K562 (cell line): Measurements from ENCODE around the gene AP1G1. TPM values are rescaled to one million over a fixed set of nuclear protein-coding genes. Genes with fewer than 3 reads are reported as not detected.

Experiments used
- ATAC-seq: fragments of 200-7000 bp; cut with Tn5 transposase; 3 replicates; pipeline ENCODE4 v1.9.1; 2020; ENCODE audit warnings: moderate library complexity
- BruUV-seq: library from RNA; stranded (reverse); fragments of 400-500 nt; replicated peaks from 2 replicates; lab custom pipeline; 2021; lab: Mats Ljungman, UMichigan
- CTCF ChIA-PET: fragments of 300-600 bp; formaldehyde crosslinking; extraction: SDS; loops from one replicate; lab custom pipeline; 2021; ENCODE audit warnings: low intra/inter-chr PET ratio; lab: Yijun Ruan, JAX
- POLR2A ChIA-PET: fragments of 300-600, 350-650 bp; sonication (Branson Sonifier 250); formaldehyde crosslinking; extraction: SDS; loops from one replicate; lab custom pipeline; 2021; ENCODE audit warnings: antibody characterized with exemption, inconsistent platforms; lab: Yijun Ruan, JAX
- DNase-seq, 4 experiments: peaks; one replicate each; pipeline versions ENCODE4 v3.0.0 to v3.0.0-alpha.2; 2011 to 2018; ENCODE audit warnings: low spot score in 3 of 4, mixed read lengths in 3 of 4; ENCODE audit errors: extremely low read depth in 1 of 4
- FAIRE-seq: peaks from 2 replicates; lab custom pipeline; 2011; peaks lifted over from hg19 to GRCh38; lab: Jason Lieb, UNC
- H2AFZ ChIP-seq: 2 replicates; pipeline ENCODE4 v1.6.0; 2011; ENCODE audit warnings: low read depth, low read length, control low read depth, inconsistent platforms
- H3K27ac ChIP-seq: fragments of 200-600 bp; 3 replicates; pipeline ENCODE4 v1.8.0; 2011; ENCODE audit warnings: low read depth, mild to moderate bottlenecking, control low read depth, inconsistent platforms, low read length, moderate library complexity, mixed read lengths; ENCODE audit errors: extremely low read depth
- H3K27me3 ChIP-seq, 2 experiments: fragments of 300-600 bp in 1 of 2; 2 replicates in 1 of 2; 3 replicates in 1 of 2; pipeline versions ENCODE4 v1.6.0 to v1.8.0; 2011; ENCODE audit warnings: inconsistent platforms in 2 of 2, low read length in 2 of 2, mild to moderate bottlenecking in 1 of 2, mixed read lengths in 1 of 2, moderate library complexity in 1 of 2; ENCODE audit not compliant: control insufficient read depth in 2 of 2, insufficient read depth in 2 of 2
- H3K36me3 ChIP-seq: fragments of 300-600 bp; 3 replicates; pipeline ENCODE4 v1.8.0; 2011; ENCODE audit warnings: mild to moderate bottlenecking, low read length, inconsistent platforms; ENCODE audit not compliant: control insufficient read depth, insufficient read depth
- H3K4me1 ChIP-seq, 2 experiments: fragments of 200-600 bp in 1 of 2; replicated peaks in 1 of 2; 2 replicates in 1 of 2; 3 replicates in 1 of 2; pipeline versions ENCODE4 v1.5.1 to v1.8.0; 2011; ENCODE audit warnings: inconsistent platforms in 2 of 2, low read length in 2 of 2, mild to moderate bottlenecking in 1 of 2, mixed read lengths in 1 of 2, moderate library complexity in 1 of 2; ENCODE audit not compliant: control insufficient read depth in 2 of 2, insufficient read depth in 2 of 2
- H3K4me2 ChIP-seq: 2 replicates; pipeline ENCODE4 v1.6.1; 2011; ENCODE audit warnings: low read length, control low read depth, inconsistent platforms, mixed read lengths; ENCODE audit not compliant: insufficient read depth
- H3K4me3 ChIP-seq: fragments of 200-600 bp; sonication (generic), shearing (Covaris generic); 2 replicates; pipeline ENCODE4 v1.5.1; 2016; ENCODE audit warnings: control low read depth, inconsistent platforms
- H3K79me2 ChIP-seq: fragments of 200-600 bp; 3 replicates; pipeline ENCODE4 v1.8.0; 2011; ENCODE audit warnings: low read length, inconsistent platforms; ENCODE audit not compliant: control insufficient read depth, insufficient read depth
- H3K9ac ChIP-seq, 2 experiments: 2 replicates each; pipeline versions ENCODE4 v1.6.0 to v1.6.1; 2011; ENCODE audit warnings: low read depth in 2 of 2, low read length in 2 of 2, control low read depth in 1 of 2, inconsistent platforms in 1 of 2, mild to moderate bottlenecking in 1 of 2, mixed read lengths in 1 of 2; ENCODE audit not compliant: insufficient read depth in 1 of 2
- H3K9me1 ChIP-seq: one replicate; pipeline ENCODE4 v1.6.0; 2011; ENCODE audit warnings: inconsistent platforms, mild to moderate bottlenecking, low read length, moderate library complexity; ENCODE audit not compliant: control insufficient read depth, insufficient read depth
- H3K9me3 ChIP-seq: replicated peaks from 2 replicates; pipeline ENCODE4 v1.5.1; 2011; ENCODE audit warnings: low read depth, low read length, inconsistent platforms; ENCODE audit not compliant: control insufficient read depth, insufficient read depth
- H4K20me1 ChIP-seq: replicated peaks from 2 replicates; pipeline ENCODE4 v1.6.1; 2011; ENCODE audit warnings: low read length, inconsistent platforms, mixed read lengths; ENCODE audit not compliant: control insufficient read depth, insufficient read depth
- TEAD2 ChIP-seq: fragments of 450-650 bp; IDR thresholded peaks from 2 replicates; pipeline ENCODE4 v1.6.1; 2016; ENCODE audit warnings: missing genetic modification characterization, control low read depth, missing compliant biosample characterization
- ZNF121 ChIP-seq: sonication (generic); formaldehyde crosslinking; conservative IDR thresholded peaks from 2 replicates; pipeline ENCODE4 v1.8.0; 2022; ENCODE audit warnings: missing genetic modification reagents
- WGBS: fragments of 100-300 bp; shearing (Covaris generic); methylation state at CpG from one replicate; pipeline ENCODE4 v1.1.6; 2016; ENCODE audit warnings: low coverage, mixed read lengths; ENCODE audit not compliant: insufficient coverage; ENCODE audit errors: missing lambda C conversion rate; 5-methylcytosine and 5-hydroxymethylcytosine counted together
- in situ Hi-C: fragments of 300-500 bp; cut with MboI; formaldehyde crosslinking; loops from 4 replicates; pipeline ENCODE4 v1.15.0; 2018; ENCODE audit warnings: inconsistent platforms, mixed read lengths
- intact Hi-C: fragments of 100-400 bp; cut with micrococcal nuclease; formaldehyde crosslinking; loops from 2 replicates; pipeline ENCODE4 v1.14.2; 2022
- polyA plus RNA-seq, 8 experiments: library from polyadenylated mRNA; depleted of rRNA in 4 of 8; stranded (reverse) in 5 of 8; unstranded in 3 of 8; fragments of >200 nt; fragmentation: Nextera tagmentation in 2 of 8; fragmentation: Illumina TruSeq in 1 of 8; extraction: Ambion mirVana in 2 of 8; extraction: Trizol in 1 of 8; gene quantifications; 2 replicates each; pipeline versions ENCODE4 v1.2.1 to v1.2.3, GENCODE V29; 2011 to 2014; ENCODE audit warnings: inconsistent platforms in 1 of 8, missing spikeins in 1 of 8
- total RNA-seq, 7 experiments: library from RNA; depleted of rRNA in 6 of 7; stranded (reverse); fragments of >200 nt in 6 of 7; fragmentation: Illumina TruSeq in 2 of 7; extraction: Trizol in 2 of 7; gene quantifications; 2 replicates each; pipeline versions ENCODE4 v1.2.1 to v1.2.3, GENCODE V29; 2011 to 2021; ENCODE audit warnings: low replicate concordance in 1 of 7
- TF ChIP-seq, protein P1 (sequence below): fragments of 450-650 bp; IDR thresholded peaks from 2 replicates; pipeline ENCODE4 v1.6.1; 2016; ENCODE audit warnings: missing biosample characterization, missing genetic modification characterization
- TF ChIP-seq, protein P2 (sequence below): sonication (generic); formaldehyde crosslinking; IDR thresholded peaks from 2 replicates; pipeline ENCODE4 v1.8.0; 2022; ENCODE audit warnings: mild to moderate bottlenecking, missing genetic modification reagents, borderline replicate concordance

The AP1G1 gene
- total and polyA plus RNA-seq, 9 of the 15 experiments (the other 6 are each of a cell fraction or from before 2014, with no cell fraction given): 7.0 to 59.2 (median 42.0) TPM

DNA sequence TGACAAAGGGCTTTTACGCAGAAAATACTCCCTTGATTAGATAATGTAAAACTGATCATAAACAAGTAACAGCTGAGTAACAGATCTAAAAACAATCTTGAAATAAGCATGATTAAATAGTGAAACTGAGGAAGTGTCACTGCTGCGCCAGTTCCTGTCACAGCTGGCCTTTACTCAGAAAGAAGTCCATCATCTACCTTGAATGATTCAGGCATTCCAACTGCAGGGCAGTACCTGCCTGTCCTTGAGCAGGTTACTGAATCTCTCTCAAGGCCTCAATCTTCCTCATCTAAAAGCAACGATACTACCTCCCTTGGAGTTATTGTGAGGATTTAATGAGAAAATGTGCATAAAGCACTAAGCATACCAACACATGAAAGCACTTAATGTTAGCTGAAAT, 96.8 kb downstream of the AP1G1 start:
- POLR2A ChIA-PET: interaction anchor here (1.4 kb wide), 1 partner anchor 171 kb away, joined by 3 read pairs; no protein-coding TSS in a partner anchor
- no peak overlapping the region for H3K27ac ChIP-seq
- no peak for FAIRE-seq

More for the DNA sequence above, 96.8 kb downstream of the AP1G1 start:
- Histone ChIP-seq H3K9me1 (no peaks in the 10 kb centered on the region), H2AFZ (no peak overlapping the region), H3K4me3 (no peak overlapping the region), H3K4me2 (no peak overlapping the region), H3K79me2 (no peaks in the 10 kb centered on the region)
- intact Hi-C loops (no loop called here), in situ Hi-C loops (no loop called here)
- ATAC-seq: no peak
- TF ChIP-seq, protein P1, sequence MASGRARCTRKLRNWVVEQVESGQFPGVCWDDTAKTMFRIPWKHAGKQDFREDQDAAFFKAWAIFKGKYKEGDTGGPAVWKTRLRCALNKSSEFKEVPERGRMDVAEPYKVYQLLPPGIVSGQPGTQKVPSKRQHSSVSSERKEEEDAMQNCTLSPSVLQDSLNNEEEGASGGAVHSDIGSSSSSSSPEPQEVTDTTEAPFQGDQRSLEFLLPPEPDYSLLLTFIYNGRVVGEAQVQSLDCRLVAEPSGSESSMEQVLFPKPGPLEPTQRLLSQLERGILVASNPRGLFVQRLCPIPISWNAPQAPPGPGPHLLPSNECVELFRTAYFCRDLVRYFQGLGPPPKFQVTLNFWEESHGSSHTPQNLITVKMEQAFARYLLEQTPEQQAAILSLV (tag): no peak
- no peak for TF ChIP-seq ZNF121 (CRISPR knock-in tag)
- TF ChIP-seq TEAD2 (tag): no peak
- TF ChIP-seq, protein P2, sequence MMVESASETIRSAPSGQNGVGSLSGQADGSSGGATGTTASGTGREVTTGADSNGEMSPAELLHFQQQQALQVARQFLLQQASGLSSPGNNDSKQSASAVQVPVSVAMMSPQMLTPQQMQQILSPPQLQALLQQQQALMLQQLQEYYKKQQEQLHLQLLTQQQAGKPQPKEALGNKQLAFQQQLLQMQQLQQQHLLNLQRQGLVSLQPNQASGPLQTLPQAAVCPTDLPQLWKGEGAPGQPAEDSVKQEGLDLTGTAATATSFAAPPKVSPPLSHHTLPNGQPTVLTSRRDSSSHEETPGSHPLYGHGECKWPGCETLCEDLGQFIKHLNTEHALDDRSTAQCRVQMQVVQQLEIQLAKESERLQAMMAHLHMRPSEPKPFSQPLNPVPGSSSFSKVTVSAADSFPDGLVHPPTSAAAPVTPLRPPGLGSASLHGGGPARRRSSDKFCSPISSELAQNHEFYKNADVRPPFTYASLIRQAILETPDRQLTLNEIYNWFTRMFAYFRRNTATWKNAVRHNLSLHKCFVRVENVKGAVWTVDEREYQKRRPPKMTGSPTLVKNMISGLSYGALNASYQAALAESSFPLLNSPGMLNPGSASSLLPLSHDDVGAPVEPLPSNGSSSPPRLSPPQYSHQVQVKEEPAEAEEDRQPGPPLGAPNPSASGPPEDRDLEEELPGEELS (CRISPR knock-in tag): no peak
- TF ChIP-seq, all 486 proteins: peak for 0
- BruUV-seq: no TSS peak
- 72% methylated on average over 3 of the region's 3 CpGs for WGBS
- H3K9ac ChIP-seq: no peak overlapping the region
- DNase-seq: no peak
- no peaks in the 10 kb centered on the region for H3K9me3 ChIP-seq
- no peaks in the 10 kb centered on the region for H3K27me3 ChIP-seq
- CTCF ChIA-PET: no interaction called here
- peaks cover 3% of the 10 kb centered on the region; the same call in 2 of the 3 replicates for H3K36me3 ChIP-seq
- H3K4me1 ChIP-seq: no peaks in the 10 kb centered on the region
- H4K20me1 ChIP-seq: no peaks in the 10 kb centered on the region
